GM21381 (cell line): ENCODE measurements around the gene KRT3.

Source experiments
- ATAC-seq: cut with Tn5 transposase; IDR thresholded peaks from one replicate; pipeline ENCODE4 v1.9.1; 2021; ENCODE audit warnings: mild to moderate bottlenecking, moderate library complexity; ENCODE audit not compliant: unreplicated experiment

Gene KRT3

DNA sequence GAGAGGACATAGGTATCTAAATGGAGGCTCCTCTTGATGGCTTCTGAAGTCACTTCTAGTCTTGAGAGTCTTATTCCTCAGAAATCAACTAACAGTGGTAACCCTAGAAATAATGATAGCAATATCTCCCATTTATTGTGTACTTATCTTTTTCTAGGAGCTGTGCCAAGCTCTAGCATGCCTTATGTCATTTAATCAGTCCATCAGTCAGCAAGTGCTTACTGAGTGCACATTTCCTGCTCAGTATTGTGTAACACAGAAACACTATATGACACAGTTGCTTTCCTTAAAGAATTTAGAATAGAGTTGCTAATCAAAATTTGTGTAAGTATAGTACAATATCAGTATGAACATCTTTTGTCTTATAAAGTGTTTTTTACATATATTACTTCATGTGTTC is 55.3 kb downstream of the KRT3 start:
- ATAC-seq, result no peak

DNA sequence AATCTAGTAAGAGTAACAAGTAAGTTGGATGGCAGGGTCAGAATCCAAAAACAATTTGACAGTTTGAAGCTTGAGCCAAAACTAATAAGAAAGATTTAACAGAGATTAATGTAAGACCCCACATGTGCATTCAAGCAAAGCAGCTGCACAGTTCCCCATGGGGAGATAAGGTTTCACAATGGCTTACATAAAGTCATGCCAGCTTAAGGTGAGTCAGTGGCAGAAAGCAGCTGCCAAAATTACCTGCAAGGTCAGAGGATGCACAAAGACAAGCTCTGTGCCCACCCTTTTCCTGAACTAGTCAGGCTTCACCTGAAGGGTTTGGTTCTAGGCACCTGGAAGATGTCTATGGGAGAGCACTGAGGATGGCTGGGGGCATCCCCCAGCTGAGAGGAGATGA is 56.0 kb downstream of the KRT3 start:
- ATAC-seq, result no peak
